ENCODE data around the gene SELENOO.

Gene SELENOO

DNA sequence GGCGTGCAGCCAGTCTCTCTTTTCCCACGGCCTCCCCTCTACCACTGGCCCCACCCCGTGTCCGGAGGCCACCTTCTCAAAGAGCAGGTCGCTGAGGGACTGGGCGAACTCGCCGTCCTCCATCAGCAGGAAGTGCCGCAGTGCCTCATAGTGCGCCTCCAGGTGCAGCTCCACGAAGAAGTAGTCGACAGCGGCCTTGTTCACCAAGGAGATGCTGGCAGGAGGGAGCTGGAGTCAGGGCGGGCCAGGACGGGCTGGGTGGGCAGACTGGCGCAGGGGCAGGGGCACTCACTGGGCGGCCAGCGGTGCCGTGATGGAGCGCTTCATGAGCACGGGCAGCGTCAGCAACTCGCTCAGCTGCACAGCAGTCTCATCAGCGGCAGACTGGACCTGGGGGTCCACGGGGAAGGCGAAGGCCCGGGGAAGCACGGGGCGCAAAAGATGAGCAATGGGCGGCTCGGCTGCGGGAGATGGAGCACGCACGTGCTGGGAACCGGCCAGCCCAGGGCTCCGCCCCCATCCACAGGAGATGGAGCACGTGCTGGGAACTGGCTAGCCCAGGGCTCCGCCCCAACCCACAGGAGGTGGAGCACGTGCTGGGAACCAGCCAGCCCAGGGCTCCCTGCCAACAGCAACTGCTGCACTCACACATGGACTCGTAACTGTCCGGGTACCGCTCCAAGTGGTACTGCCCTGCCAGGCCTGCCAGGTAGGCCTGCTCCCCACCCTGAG lies 18.4 kb downstream of the SELENOO start:
- H3K27me3 Mint-ChIP-seq = no peaks in the 10 kb centered on the region
- ATAC-seq (replicated peaks) (peak; percentile 23 to 26), DNase-seq (no peak)
- no peak overlapping the region for H3K27ac Mint-ChIP-seq
- no peaks in the 10 kb centered on the region for H3K9me3 Mint-ChIP-seq
- H3K4me3 Mint-ChIP-seq = no peak overlapping the region
- peaks cover 58 to 72% of the 10 kb centered on the region in 2 donors for H3K36me3 Mint-ChIP-seq
- peaks cover 11 to 32% of the 10 kb centered on the region in 2 donors for H3K4me1 Mint-ChIP-seq

DNA sequence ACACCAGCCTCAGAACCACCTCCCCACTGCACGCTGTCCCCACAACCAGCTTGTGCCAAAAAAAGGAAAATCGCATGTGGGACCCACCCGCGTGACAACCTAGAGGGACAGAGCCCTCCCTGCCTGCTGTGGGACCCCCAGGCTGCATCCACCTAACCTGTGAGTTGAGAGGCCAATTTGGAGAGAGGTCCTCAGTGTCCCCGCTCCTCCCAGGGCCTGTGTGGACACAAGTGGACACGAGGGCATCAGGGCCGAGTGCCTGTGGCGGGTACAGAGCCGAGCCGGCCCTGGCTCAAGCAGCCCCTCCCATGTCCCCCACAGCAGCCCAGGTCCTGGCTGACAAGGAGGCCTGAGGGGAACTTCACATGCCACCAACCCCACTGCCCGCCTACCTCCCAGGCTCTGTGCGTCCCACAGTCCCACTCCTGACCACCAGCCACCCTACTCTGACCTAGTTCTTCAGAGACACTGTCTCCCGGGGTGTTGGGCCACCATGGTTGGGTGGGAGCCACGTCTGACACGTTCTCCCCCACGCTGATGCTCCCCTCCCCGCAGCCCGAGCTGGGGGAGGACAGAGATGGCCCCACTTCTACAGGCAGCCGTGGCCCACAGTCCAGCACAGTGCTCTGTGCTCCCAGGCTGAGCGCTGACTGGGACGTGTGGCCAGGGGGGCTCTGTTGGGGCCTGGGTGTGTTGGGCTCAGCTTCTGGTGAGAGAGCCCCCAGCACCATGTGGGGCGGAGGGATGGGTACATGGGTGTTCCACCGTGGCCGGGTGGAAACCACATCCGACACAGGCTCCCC lies 19.2 kb downstream of the SELENOO start:
- peaks cover 54 to 70% of the 10 kb centered on the region in 2 donors for H3K36me3 Mint-ChIP-seq
- H3K4me3 Mint-ChIP-seq = no peak overlapping the region
- DNase-seq (no peak), ATAC-seq (replicated peaks) (no peak)
- H3K4me1 Mint-ChIP-seq = peaks cover 8 to 28% of the 10 kb centered on the region in 2 donors
- no peak overlapping the region for H3K27ac Mint-ChIP-seq
- no peaks in the 10 kb centered on the region for H3K27me3 Mint-ChIP-seq
- H3K9me3 Mint-ChIP-seq = no peaks in the 10 kb centered on the region

DNA sequence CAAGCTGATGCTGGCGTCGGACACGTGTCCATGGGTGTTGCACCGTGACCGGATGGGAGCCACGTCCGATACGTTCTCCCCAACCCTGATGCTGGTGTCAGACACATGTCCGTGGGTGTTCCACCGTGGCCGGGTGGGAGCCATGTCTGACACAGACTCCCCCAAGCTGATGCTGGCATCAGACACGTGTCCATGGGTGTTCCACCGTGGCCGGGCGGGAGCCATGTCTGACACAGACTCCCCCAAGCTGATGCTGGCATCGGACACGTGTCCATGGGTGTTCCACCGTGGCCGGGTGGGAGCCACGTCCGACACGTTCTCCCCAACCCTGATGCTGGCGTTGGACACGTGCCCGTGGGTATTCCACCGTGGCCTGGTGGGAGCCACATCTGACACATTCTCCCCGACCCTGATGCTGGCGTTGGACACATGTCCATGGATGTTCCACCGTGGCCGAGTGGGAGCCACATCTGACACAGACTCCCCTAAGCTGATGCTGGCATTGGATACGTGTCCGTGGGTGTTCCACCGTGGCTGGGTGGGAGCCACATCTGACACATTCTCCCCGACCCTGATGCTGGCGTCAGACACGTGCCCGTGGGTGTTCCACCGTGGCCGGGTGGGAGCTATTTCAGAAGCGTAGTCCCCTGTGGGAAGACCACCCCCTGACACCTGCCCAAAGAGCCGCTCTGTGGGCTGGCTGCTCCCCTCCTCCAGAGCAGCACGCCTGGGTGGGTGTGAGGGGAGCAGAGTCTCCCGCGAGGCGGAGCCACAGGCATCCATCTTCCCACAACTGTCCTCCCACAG lies 20.0 kb downstream of the SELENOO start:
- Mint-ChIP-seq H3K27me3 (no peaks in the 10 kb centered on the region), H3K4me1 (peaks cover 5 to 24% of the 10 kb centered on the region in 2 donors), H3K36me3 (peaks cover 54 to 68% of the 10 kb centered on the region in 2 donors), H3K4me3 (no peak overlapping the region), H3K9me3 (no peaks in the 10 kb centered on the region), H3K27ac (no peak overlapping the region)
- no peak for DNase-seq
- ATAC-seq (replicated peaks) = no peak

DNA sequence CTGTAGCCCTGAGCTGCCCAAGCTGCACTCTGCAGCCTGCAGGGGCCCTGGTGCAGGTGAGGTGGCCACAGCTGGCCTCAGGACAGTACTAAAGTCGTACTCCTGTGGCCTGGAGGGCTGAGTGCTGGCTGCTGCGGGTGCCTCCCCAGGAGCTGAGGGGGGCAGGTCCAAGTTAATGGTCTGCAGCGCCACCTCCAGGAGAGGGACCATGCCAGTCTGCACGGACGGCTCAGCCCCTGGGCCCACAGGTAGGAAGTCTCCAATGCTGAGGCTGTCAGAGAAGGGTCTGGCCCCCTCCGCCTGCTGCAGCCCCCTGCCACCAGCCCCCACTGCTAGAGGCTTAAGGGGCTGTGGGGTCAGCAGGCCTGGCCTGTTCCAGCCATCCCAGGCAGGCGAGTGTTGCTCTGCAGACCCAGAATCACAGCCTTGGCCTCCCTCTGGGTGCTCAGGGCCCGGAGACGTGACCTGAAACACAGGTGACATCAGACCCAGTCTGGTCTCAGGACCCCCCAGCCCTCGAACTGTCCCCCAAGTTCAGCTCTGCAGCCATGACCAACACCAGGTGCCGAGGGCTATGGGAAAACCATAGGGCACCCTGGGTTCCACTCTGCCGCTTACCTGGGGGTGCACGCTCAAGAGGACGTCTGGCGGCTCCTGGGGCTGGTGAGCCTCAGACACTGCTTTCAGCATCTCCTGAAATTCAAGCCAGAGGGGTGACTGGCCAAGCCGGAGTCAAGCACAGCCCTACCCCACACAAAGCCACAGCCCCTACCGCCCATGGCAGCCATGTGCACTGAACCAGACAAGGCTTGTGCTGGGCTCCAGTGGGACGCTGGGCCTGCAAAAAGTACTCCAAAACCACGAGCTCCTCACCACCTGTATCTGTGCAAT lies 20.8 kb downstream of the SELENOO start:
- ATAC-seq (replicated peaks) (no peak), DNase-seq (no peak)
- Mint-ChIP-seq H3K4me3 (no peak overlapping the region), H3K9me3 (no peaks in the 10 kb centered on the region), H3K27me3 (no peaks in the 10 kb centered on the region), H3K27ac (no peak overlapping the region), H3K4me1 (peaks cover 5 to 24% of the 10 kb centered on the region in 2 donors), H3K36me3 (peaks cover 49 to 66% of the 10 kb centered on the region in 2 donors)

DNA sequence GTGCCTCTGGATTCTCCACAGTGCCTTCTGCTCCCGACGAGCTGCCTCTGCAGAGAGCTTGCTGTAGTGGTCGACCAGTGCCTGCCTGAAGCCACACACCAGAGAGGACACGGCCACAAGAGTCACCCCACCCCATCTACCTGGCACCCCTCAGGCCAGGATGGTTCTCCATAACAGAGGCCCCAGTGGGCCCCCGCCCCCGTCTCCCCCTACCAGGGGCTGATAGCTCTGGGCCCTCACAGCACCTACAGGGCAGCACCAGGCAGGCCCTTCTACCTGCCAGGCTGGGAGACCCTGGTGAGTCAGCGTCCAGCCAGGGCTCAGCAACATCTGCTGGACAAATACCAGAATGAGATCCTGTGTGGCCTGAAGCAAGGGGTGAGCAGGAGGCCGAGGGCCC lies 21.7 kb downstream of the SELENOO start:
- no peak overlapping the region for H3K27ac Mint-ChIP-seq
- peaks cover 48 to 67% of the 10 kb centered on the region in 2 donors for H3K36me3 Mint-ChIP-seq
- ATAC-seq (replicated peaks) = no peak
- H3K9me3 Mint-ChIP-seq = no peaks in the 10 kb centered on the region
- H3K4me3 Mint-ChIP-seq = no peak overlapping the region
- H3K27me3 Mint-ChIP-seq = no peaks in the 10 kb centered on the region
- no peak for DNase-seq
- peaks cover 6 to 21% of the 10 kb centered on the region in 2 donors for H3K4me1 Mint-ChIP-seq

DNA sequence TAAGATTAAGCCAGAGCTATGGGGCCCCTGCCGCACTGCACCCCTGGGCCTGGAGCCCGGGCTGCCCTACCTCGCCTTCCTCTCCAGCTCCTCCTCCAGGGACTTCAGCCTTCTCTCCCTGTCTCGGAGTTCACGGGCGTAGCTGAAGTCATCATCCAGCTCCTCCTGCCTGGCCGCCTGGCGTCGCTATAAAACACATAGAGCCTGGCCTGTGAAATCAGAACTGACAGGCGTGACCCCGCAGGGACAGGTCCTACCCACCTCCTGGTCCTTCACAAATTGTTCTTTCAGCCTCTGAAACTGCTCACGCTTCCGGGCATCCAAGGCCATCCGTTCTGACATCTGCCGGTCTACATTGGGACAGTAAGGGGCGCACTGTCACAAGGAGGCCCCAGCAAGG lies 23.3 kb downstream of the SELENOO start:
- Mint-ChIP-seq H3K9me3 (no peaks in the 10 kb centered on the region), H3K27ac (no peak overlapping the region), H3K4me1 (peaks cover 8 to 11% of the 10 kb centered on the region in 2 donors), H3K27me3 (no peaks in the 10 kb centered on the region), H3K36me3 (peaks cover 48 to 63% of the 10 kb centered on the region in 2 donors), H3K4me3 (no peak overlapping the region)
- ATAC-seq (replicated peaks) (no peak), DNase-seq (no peak)

DNA sequence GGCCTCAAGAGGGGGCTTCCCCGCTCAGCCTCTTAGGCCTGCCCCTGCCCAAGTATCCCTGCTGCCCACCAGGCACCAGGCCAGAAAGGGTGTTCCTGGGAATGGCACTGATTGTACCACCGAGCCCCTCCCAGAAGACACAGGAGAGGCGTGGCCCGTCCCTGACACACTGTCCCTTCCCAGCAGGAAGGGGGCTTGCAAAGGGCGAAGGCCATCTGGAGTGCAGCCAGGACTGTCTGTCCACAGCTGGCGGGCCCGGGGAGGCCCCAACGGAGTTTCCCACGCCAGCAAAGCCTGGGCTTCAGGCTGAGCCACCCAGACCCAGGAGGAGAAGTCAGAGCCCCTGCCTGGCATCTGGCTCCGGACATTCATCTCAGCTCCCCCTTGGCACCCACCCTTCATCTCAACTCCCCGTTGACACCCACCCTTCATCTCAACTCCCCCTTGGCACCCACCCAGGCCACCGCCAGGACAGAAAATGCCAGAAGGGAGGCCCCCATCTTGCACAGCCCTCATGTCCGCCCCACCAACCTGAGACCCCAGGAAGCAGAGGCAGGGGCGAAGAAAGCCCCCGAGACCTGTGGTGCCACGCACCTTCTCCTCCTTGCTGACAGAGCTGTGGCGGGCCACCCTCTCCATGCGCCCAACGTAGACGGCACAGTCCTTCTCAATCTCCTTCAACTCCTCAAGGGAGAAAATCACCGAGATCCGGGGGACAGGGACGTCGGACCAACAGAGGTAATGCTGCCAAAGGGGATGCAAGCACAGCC lies 24.6 kb downstream of the SELENOO start:
- H3K27me3 Mint-ChIP-seq = no peaks in the 10 kb centered on the region
- no peak for ATAC-seq (replicated peaks)
- no peak overlapping the region for H3K27ac Mint-ChIP-seq
- H3K9me3 Mint-ChIP-seq = no peaks in the 10 kb centered on the region
- DNase-seq = no peak
- no peak overlapping the region for H3K4me3 Mint-ChIP-seq
- peaks cover 4 to 6% of the 10 kb centered on the region in 2 donors for H3K4me1 Mint-ChIP-seq
- H3K36me3 Mint-ChIP-seq = peaks cover 46 to 60% of the 10 kb centered on the region in 2 donors

DNA sequence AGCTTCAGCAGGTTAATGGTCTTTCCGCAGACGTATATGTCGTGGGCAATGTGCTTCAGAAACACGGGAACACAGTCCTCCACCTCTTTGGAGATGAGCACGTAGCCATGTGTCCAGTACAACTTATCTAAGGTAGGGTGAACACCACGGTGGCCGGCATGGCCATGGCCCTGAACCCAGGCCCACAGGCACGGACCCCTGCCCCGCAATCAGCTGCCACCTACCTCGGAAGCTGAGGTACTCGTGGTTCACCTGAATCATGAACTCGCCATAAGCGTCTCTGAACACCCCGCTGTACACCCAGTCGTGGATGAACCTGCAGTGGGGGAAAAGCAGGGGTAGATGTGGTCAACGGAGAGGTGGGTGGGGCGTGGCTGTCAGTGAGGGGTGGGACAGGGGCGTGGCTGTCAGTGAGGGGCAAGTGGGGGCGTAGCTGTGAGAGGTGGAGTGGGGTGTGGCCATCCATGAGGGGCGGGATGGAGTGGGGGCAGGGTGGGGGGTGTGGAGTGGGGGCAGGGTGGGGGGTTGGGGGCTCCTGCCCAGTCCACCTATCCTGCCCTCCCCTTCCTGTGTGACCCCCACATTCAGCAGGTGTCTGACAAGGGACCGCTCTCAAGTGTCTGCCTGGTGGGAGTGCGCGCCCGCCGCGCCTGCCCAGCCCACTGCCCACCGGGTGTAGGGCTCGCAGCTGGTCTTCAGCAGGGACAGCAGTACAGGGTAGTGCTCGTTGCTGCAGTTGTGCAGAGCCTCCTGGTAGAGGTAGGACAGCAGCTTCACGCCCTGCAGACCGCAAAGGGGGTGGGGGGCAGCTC lies 25.5 kb downstream of the SELENOO start:
- Mint-ChIP-seq H3K4me3 (no peak overlapping the region), H3K9me3 (no peaks in the 10 kb centered on the region), H3K27ac (no peak overlapping the region), H3K4me1 (peaks cover 4 to 6% of the 10 kb centered on the region in 2 donors), H3K36me3 (peaks cover 42 to 54% of the 10 kb centered on the region in 2 donors), H3K27me3 (no peaks in the 10 kb centered on the region)
- DNase-seq (no peak), ATAC-seq (replicated peaks) (no peak)

DNA sequence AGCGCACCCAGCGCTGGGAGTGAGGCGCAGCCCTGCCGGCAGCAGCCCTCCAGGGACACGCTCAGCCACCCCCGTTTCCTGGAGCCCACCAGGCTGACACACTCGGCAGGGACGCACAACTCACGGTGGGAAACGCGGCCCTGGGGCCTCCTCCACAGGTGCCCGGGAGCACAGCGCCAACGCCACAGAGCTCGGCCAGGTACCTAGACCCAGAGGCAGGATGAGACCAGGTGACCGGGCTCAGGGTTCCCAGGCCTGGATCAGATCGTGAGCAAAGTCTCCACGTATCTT lies 26.0 kb downstream of the SELENOO start:
- H3K9me3 Mint-ChIP-seq = no peaks in the 10 kb centered on the region
- ATAC-seq (replicated peaks) (no peak), DNase-seq (no peak)
- no peak overlapping the region for H3K4me3 Mint-ChIP-seq
- peaks cover 41 to 53% of the 10 kb centered on the region in 2 donors for H3K36me3 Mint-ChIP-seq
- peaks cover 4 to 6% of the 10 kb centered on the region in 2 donors for H3K4me1 Mint-ChIP-seq
- H3K27ac Mint-ChIP-seq = no peak overlapping the region
- H3K27me3 Mint-ChIP-seq = no peaks in the 10 kb centered on the region

DNA sequence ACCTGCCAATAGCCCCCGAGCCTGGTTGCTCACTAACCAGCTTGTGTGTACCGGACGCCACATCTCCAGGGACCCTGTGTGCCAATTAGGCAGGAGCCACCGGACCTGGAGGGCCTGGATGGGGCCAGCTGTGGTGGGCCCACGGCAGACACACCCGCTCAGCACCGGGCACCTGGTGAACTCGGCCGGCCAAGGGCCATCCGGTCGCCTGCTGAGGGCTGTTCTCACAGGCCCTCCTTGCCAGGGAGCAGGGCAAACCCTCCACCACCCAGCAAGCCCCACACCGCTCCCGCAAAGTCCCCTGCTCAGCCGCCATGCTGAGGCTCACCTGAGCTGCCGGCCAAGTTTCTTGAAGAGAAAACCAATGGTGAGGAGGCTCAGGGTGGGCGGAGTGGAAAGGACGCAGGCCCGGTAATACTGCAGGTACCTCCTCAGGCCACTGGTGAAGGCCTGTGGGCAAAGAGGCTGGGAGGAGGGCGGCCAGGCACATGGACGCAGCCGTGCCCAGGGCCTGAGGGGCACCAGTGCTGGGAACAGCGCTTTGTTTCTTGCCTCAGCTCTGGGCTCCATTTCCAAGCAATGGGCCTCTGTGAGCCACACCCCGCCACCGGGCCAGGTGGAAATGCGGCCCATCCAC lies 26.9 kb downstream of the SELENOO start:
- no peak for DNase-seq
- H3K4me1 Mint-ChIP-seq = peaks cover 4 to 6% of the 10 kb centered on the region in 2 donors
- no peaks in the 10 kb centered on the region for H3K27me3 Mint-ChIP-seq
- no peak overlapping the region for H3K4me3 Mint-ChIP-seq
- no peak for ATAC-seq (replicated peaks)
- no peaks in the 10 kb centered on the region for H3K9me3 Mint-ChIP-seq
- H3K36me3 Mint-ChIP-seq = peaks cover 42 to 54% of the 10 kb centered on the region in 2 donors
- H3K27ac Mint-ChIP-seq = no peak overlapping the region

DNA sequence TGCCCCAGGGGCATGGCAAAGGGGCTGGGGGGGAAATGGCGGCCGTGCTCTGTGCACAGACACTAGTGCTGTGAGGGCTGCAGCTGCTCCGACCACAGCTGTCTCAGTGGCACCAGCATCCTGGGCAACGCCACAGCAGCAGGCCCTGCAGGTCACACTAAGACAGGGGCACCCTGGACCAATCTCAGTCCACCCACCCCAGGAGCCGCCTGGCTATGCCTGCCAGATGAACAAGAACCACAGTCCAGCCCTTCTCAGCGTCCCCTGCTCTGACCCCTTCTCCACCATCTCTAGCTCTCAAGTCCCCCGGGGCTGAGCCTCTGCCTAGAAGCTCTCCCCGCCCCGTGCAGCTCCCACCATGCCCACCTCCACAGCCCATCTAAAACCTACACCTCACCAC lies 27.6 kb downstream of the SELENOO start:
- no peak overlapping the region for H3K4me3 Mint-ChIP-seq
- H3K27ac Mint-ChIP-seq = no peak overlapping the region
- peaks cover 4 to 6% of the 10 kb centered on the region in 2 donors for H3K4me1 Mint-ChIP-seq
- no peaks in the 10 kb centered on the region for H3K27me3 Mint-ChIP-seq
- DNase-seq = no peak
- ATAC-seq (replicated peaks) = no peak
- peaks cover 43 to 52% of the 10 kb centered on the region in 2 donors for H3K36me3 Mint-ChIP-seq
- no peaks in the 10 kb centered on the region for H3K9me3 Mint-ChIP-seq

DNA sequence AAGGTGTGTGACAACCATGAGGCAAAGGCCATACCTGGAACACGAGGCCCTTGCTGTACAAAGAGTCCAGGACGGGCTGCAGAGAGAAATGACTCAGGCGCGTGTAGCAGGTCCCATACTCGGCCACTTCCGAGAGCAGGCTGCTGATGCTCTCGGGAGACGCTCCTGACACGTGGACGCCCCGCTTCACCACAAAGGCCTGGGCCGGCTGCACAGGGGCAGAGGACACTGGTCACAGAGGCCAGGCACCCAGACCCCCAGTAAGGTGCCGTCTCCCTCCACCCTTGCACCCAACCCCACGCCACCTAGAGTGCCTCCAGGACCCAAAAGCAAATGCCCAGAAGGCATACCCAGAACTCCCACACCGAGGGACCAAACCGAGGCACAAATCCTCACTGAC lies 28.6 kb downstream of the SELENOO start:
- no peak for ATAC-seq (replicated peaks)
- H3K9me3 Mint-ChIP-seq = peaks cover under 1 to 1% of the 10 kb centered on the region in 2 donors
- no peaks in the 10 kb centered on the region for H3K27me3 Mint-ChIP-seq
- H3K36me3 Mint-ChIP-seq = peaks cover 46 to 53% of the 10 kb centered on the region in 2 donors
- H3K4me3 Mint-ChIP-seq = no peak overlapping the region
- no peak overlapping the region for H3K27ac Mint-ChIP-seq
- DNase-seq = no peak
- H3K4me1 Mint-ChIP-seq = peaks cover 12% of the 10 kb centered on the region in 2 donors

All from stimulated activated naive B cell treated with anti-CD40 and anti-IgM and Interleukin-4, amounts not matched to agents 10 μg/mL and 1 μg/mL and 100 μg/mL, for 72 hours (primary cell).